ENCODE results near the gene ATP12A.
"Not testable (repeated sequence)": the region's sequence is repeated elsewhere in the genome, so short reads cannot be mapped to it uniquely, and the experiment has no call there.

ATP12A gene

GRCh38 chr13:24692561-24692960 lies 12.4 kb downstream of the ATP12A start:
- no peak for DNase-seq

DNA sequence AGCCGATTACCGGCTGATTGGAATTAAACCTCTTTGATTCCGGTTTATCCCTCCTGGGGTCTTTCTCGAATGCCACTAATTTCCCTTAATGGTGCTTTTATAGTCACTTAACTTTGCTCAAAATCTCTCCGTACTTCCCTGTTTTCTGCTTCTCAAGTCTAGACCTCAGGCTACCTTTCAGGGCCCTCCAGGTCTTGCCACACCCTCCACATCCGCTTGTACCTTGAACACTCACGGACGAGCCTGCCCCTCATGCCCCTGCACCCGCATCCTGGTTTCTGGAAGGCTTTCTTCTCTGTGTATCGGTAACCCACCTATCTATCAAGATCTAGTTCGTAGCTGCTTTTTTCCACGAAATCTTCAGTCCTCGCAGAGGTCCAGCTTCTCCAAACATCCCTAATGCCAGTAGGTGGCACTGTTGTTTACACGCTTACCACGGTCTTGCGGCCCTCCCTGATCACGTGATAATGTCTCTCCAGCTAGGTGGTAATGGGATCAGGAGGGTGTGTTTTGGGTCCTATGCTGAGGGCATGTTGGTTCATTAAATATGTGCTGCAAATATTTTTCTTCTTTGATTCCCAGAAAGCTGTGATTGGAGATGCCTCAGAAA lies 13.8 kb downstream of the ATP12A start:
- peak; percentile 29 for DNase-seq

GRCh38 chr13:24694907-24695306 lies 14.7 kb downstream of the ATP12A start:
- no peak for DNase-seq

- DNase-seq, result no peak
These were observed 18.5 kb downstream of the ATP12A start for GRCh38 chr13:24698686-24699085.

DNA sequence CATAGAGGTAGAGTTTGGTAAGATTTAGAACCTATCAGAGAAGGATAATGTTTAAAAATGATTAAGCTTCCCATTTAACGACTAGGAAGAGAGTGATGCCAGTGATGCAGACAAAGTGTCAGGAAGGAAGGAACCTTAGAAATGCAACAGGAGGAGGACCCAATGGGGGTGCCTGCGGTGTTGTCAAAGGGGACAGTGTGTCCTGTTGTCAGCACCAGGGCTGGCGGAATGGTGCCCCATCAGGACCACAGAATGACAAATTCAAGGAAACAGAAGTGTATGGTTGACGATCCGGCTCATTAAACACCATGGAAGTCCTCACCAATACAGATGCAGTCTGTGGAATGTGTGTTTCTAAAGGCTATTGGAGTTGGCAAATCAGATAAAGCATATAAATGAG lies 19.3 kb downstream of the ATP12A start:
- DNase-seq, result no peak

- DNase-seq, result no peak
These were observed 20.3 kb downstream of the ATP12A start for GRCh38 chr13:24700539-24700938.

- DNase-seq, result no peak
These were observed 26.8 kb downstream of the ATP12A start for GRCh38 chr13:24706886-24707585.

GRCh38 chr13:24709186-24709913 lies 29.1 kb downstream of the ATP12A start:
- DNase-seq, result no peak

- DNase-seq, result no peak
These were observed 32.8 kb downstream of the ATP12A start for GRCh38 chr13:24713022-24713421.

- DNase-seq, result no peak
These were observed 35.8 kb downstream of the ATP12A start for GRCh38 chr13:24716011-24716410.

GRCh38 chr13:24716446-24716845 lies 36.2 kb downstream of the ATP12A start:
- no peak for DNase-seq

DNA sequence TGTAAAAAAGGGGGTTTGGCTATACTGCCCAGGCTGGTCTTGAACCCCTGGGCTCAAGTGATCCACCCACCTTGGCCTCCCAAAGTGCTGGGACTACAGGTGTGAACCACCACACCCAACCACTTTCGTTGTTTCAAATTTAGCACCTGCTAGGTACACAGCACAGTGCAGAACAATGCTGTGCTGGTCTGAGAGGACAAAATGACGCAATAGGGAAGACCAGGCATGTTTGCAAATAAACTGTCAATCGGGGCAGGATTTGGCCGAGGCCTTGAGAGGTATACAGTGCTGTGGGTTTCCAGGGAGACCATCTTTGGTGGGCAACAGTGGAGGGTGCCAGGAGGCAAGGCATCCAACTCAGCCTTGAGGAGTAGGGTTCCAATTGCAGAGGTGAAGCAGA lies 37.0 kb downstream of the ATP12A start:
- no peak for DNase-seq

- DNase-seq, result no peak
These were observed 38.2 kb downstream of the ATP12A start for GRCh38 chr13:24718192-24718965.

GRCh38 chr13:24719139-24719538 lies 38.9 kb downstream of the ATP12A start:
- no peak for DNase-seq

DNA sequence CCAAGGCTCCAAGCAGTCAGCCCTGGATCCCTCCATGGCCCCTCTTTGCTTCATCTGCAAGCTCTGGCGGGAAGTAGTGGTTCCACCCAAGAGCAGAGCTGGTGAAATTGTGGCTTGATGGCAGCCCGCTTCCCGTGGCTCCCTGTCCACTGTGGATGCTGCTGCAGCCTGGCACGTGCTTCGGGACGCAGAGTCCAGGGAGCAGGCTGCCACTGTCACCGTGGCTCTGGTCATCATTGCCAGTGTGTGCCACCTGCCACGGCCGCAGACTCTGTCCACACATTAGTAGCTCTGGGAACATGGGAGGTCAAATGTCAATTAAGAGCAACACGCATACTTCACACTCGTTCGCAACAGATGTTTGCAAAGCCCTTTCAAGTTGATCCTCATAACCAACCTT lies 43.0 kb downstream of the ATP12A start:
- DNase-seq, result no peak

DNA sequence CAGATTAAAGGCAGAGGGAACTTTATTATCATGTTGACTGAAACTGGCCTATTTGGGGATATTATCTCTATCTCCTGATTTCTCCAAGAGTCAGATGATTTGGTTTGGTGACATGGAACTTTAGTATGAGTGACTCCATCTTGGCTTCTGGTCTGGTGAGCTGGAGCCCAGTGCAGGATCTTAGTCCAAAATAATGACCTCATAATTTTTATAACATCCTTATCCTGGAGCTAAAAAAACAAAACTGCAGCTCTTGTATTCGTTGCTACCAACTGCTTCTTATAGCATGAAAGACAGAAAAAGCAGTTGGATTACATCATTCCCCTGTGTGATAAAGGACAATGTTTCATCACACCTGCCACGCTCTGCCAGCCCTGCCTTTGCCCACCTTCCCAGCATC lies 44.5 kb downstream of the ATP12A start:
- DNase-seq, result no peak

- no peak for DNase-seq
These were observed 45.2 kb downstream of the ATP12A start for GRCh38 chr13:24725379-24725778.

- DNase-seq, result peak; percentile 64
These were observed 47.8 kb downstream of the ATP12A start for GRCh38 chr13:24727731-24728601.

- not testable (repeated sequence) for DNase-seq
These were observed 50.8 kb downstream of the ATP12A start for GRCh38 chr13:24730873-24731567.

DNA sequence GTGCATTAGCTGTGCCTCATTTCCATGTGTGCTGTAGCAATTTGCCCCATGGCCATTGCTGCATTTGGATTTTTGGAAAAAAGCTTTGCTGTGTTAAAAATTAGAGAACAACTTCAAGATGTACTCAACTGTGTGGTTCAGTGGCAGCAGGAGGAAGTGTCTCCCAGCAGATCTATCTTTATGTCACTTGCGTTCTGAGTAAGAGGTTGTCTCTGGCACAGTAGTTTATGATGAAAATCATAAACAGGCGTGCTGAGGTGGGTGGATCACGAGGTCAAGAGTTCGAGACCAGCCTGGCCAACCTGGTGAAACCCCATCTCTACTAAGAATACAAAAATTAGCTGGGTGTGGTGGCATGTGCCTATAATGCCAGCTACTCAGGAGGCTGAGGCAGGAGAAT lies 54.7 kb downstream of the ATP12A start:
- DNase-seq, result no peak

DNA sequence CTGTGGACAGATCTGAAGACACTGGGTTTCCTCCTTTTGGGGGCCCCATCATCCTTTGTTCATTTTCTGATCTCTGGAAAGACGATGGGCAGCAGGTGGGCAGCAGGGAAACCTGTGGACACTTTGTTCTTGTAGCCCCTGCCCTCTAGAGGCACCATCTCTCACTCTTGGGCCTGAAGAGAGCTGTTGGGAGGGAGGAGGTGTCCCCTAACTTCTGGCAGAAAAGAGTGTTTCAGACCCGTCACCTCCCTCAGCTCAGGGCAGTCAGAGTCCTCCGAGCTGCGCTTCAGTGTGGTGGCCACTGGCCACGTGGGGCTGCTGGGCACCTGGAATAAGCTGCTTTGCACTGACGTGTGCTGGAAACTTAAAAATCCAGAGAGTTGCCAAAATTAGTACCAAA lies 56.8 kb downstream of the ATP12A start:
- no peak for DNase-seq

GRCh38 chr13:24738366-24738847 lies 58.2 kb downstream of the ATP12A start:
- DNase-seq, result no peak

Measured in NCI-H1694 treated with DMSO at 0.1 percent for 48 hours (cell line).